H9 (cell line): ENCODE data around the gene LEF1. TPM values are rescaled to one million over a fixed set of nuclear protein-coding genes. Genes with fewer than 3 reads are reported as not detected.

Source experiments
- DNase-seq: peaks from one replicate; pipeline ENCODE4 v3.0.0-alpha.2; 2017
- H2AFZ ChIP-seq: one replicate; pipeline ENCODE4 v1.6.1; 2013; ENCODE audit warnings: mild to moderate bottlenecking, low read length, control low read depth, moderate library complexity
- H2AK5ac ChIP-seq: 2 replicates; pipeline ENCODE4 v1.6.1; 2013; ENCODE audit warnings: low read length, control low read depth, mixed read lengths; ENCODE audit not compliant: insufficient read length
- H2BK120ac ChIP-seq: one replicate; pipeline ENCODE4 v1.6.1; 2013; ENCODE audit warnings: low read depth, mild to moderate bottlenecking, low read length, control low read depth, inconsistent platforms; ENCODE audit not compliant: poor library complexity, severe bottlenecking
- H2BK12ac ChIP-seq: 2 replicates; pipeline ENCODE4 v1.6.1; 2013; ENCODE audit warnings: low read length, control low read depth, mixed read lengths, low read depth; ENCODE audit not compliant: insufficient read length
- H2BK15ac ChIP-seq: 2 replicates; pipeline ENCODE4 v1.6.1; 2013; ENCODE audit warnings: low read depth, low read length, control low read depth
- H2BK20ac ChIP-seq: one replicate; pipeline ENCODE4 v1.6.1; 2013; ENCODE audit warnings: low read depth, mild to moderate bottlenecking, low read length, control low read depth, inconsistent platforms; ENCODE audit not compliant: poor library complexity, severe bottlenecking
- H2BK5ac ChIP-seq: 2 replicates; pipeline ENCODE4 v1.6.1; 2013; ENCODE audit warnings: low read length, control low read depth, mixed read lengths; ENCODE audit not compliant: insufficient read length
- H3K14ac ChIP-seq: 2 replicates; pipeline ENCODE4 v1.6.1; 2013; ENCODE audit warnings: low read length, control low read depth; ENCODE audit not compliant: insufficient read depth
- H3K18ac ChIP-seq: 2 replicates; pipeline ENCODE4 v1.6.1; 2013; ENCODE audit warnings: low read depth, mild to moderate bottlenecking, mixed read lengths, low read length, control low read depth; ENCODE audit not compliant: insufficient read length
- H3K23ac ChIP-seq: 2 replicates; pipeline ENCODE4 v1.6.1; 2013; ENCODE audit warnings: low read length, control low read depth, mixed read lengths, low read depth; ENCODE audit not compliant: insufficient read length
- H3K23me2 ChIP-seq: 2 replicates; pipeline ENCODE4 v1.6.1; 2013; ENCODE audit warnings: low read depth, mild to moderate bottlenecking, mixed read lengths, low read length, control low read depth; ENCODE audit not compliant: insufficient read length, poor library complexity, severe bottlenecking
- H3K27ac ChIP-seq: 2 replicates; pipeline ENCODE4 v1.5.1; 2013; ENCODE audit warnings: low read length, control low read depth, mixed read lengths, low read depth; ENCODE audit not compliant: insufficient read length
- H3K27me3 ChIP-seq: 2 replicates; pipeline ENCODE4 v1.6.1; 2013; ENCODE audit warnings: low read length, control low read depth, inconsistent platforms; ENCODE audit not compliant: insufficient read depth
- H3K4ac ChIP-seq: 2 replicates; pipeline ENCODE4 v1.6.1; 2013; ENCODE audit warnings: low read depth, mild to moderate bottlenecking, control low read depth, inconsistent platforms, low read length, moderate library complexity
- H3K4me1 ChIP-seq: 2 replicates; pipeline ENCODE4 v1.6.1; 2013; ENCODE audit warnings: low read length, control low read depth, inconsistent platforms; ENCODE audit not compliant: insufficient read depth
- H3K4me2 ChIP-seq: 2 replicates; pipeline ENCODE4 v1.6.1; 2013; ENCODE audit warnings: low read length, control low read depth, mixed read lengths; ENCODE audit not compliant: insufficient read length, insufficient read depth
- H3K56ac ChIP-seq: 2 replicates; pipeline ENCODE4 v1.6.1; 2013; ENCODE audit warnings: low read depth, mild to moderate bottlenecking, mixed read lengths, low read length, control low read depth; ENCODE audit not compliant: insufficient read length
- H3K79me1 ChIP-seq: 2 replicates; pipeline ENCODE4 v1.6.1; 2013; ENCODE audit warnings: low read depth, mild to moderate bottlenecking, moderate library complexity, low read length, control low read depth, inconsistent platforms; ENCODE audit not compliant: insufficient read depth, poor library complexity, severe bottlenecking
- H3K79me2 ChIP-seq: 2 replicates; pipeline ENCODE4 v1.6.1; 2013; ENCODE audit warnings: low read length, control low read depth, inconsistent platforms; ENCODE audit not compliant: insufficient read depth
- H3K9ac ChIP-seq: 2 replicates; pipeline ENCODE4 v1.6.1; 2013; ENCODE audit warnings: low read length, control low read depth, mixed read lengths; ENCODE audit not compliant: insufficient read length; ENCODE audit errors: extremely low read depth
- H3K9me3 ChIP-seq: one replicate; pipeline ENCODE4 v1.6.1; 2013; ENCODE audit warnings: low read depth, low read length, inconsistent platforms; ENCODE audit not compliant: control insufficient read depth
- H3T11ph ChIP-seq: one replicate; pipeline ENCODE4 v1.6.1; 2013; ENCODE audit warnings: mild to moderate bottlenecking, low read length, control low read depth, inconsistent platforms
- H4K20me1 ChIP-seq: one replicate; pipeline ENCODE4 v1.6.1; 2013; ENCODE audit not compliant: control insufficient read depth, insufficient read length, insufficient read depth
- H4K5ac ChIP-seq: 2 replicates; pipeline ENCODE4 v1.6.1; 2013; ENCODE audit warnings: low read depth, mild to moderate bottlenecking, mixed read lengths, low read length, control low read depth; ENCODE audit not compliant: insufficient read length
- H4K8ac ChIP-seq: replicated peaks from 2 replicates; pipeline ENCODE4 v1.6.1; 2013; ENCODE audit warnings: low read length, control low read depth, mixed read lengths, low read depth; ENCODE audit not compliant: insufficient read length
- H4K91ac ChIP-seq: 2 replicates; pipeline ENCODE4 v1.6.1; 2013; ENCODE audit warnings: low read depth, mild to moderate bottlenecking, moderate library complexity, mixed read lengths, low read length, control low read depth; ENCODE audit not compliant: insufficient read length
- H3K27ac Mint-ChIP-seq, 3 experiments: 2 replicates in 2 of 3; 3 replicates in 1 of 3; pipeline ENCODE4 v1.8.0; 2020 to 2021; ENCODE audit warnings: mixed read lengths in 3 of 3, mild to moderate bottlenecking in 1 of 3, moderate library complexity in 1 of 3
- H3K27me3 Mint-ChIP-seq: 2 replicates; pipeline ENCODE4 v1.8.0; 2021; ENCODE audit warnings: low read depth, mild to moderate bottlenecking, moderate library complexity, mixed read lengths
- H3K36me3 Mint-ChIP-seq, 3 experiments: 2 replicates in 2 of 3; 3 replicates in 1 of 3; pipeline ENCODE4 v1.8.0; 2020 to 2021; ENCODE audit warnings: low read depth in 3 of 3, mixed read lengths in 3 of 3; ENCODE audit not compliant: insufficient read depth in 1 of 3
- H3K4me1 Mint-ChIP-seq, 2 experiments: 2 replicates each; pipeline ENCODE4 v1.8.0; 2020; ENCODE audit warnings: mixed read lengths in 2 of 2
- H3K4me3 Mint-ChIP-seq, 2 experiments: 2 replicates in 1 of 2; 3 replicates in 1 of 2; pipeline ENCODE4 v1.8.0; 2020 to 2021; ENCODE audit warnings: mild to moderate bottlenecking in 2 of 2, mixed read lengths in 2 of 2, moderate library complexity in 1 of 2
- H3K9me3 Mint-ChIP-seq, 2 experiments: 2 replicates in 1 of 2; 3 replicates in 1 of 2; pipeline ENCODE4 v1.8.0; 2020; ENCODE audit warnings: mild to moderate bottlenecking in 2 of 2, mixed read lengths in 2 of 2, moderate library complexity in 1 of 2
- CTCF ChIP-seq: fragments of 200-600 bp; sonication (generic); conservative IDR thresholded peaks from 3 replicates; pipeline ENCODE4 v1.8.0; 2021; ENCODE audit warnings: antibody characterized with exemption, mild to moderate bottlenecking
- total RNA-seq: library from RNA; stranded (reverse); gene quantifications from 2 replicates; pipeline ENCODE4 v1.2.1, GENCODE V29; 2021

Gene LEF1
- total RNA-seq, 1 experiment from 2014 or later = 2.5 TPM

GRCh38 chr4:108033348-108033747 lies 135.4 kb downstream of the LEF1 start:
- H3K4me1 Mint-ChIP-seq = peaks cover 2 to 6% of the 10 kb centered on the region in 2 experiments; a peak in 1 of 4 replicates
- Histone ChIP-seq H4K91ac (no peak overlapping the region), H2AK5ac (no peak overlapping the region)

More at GRCh38 chr4:108033348-108033747, 135.4 kb downstream of the LEF1 start:
- DNase-seq = no peak
- Histone ChIP-seq H3K18ac (no peak overlapping the region), H3K27me3 (no peaks in the 10 kb centered on the region), H3K9ac (no peak overlapping the region), H2BK5ac (no peak overlapping the region), H2BK12ac (no peak overlapping the region), H2BK20ac (no peak overlapping the region), H3K27ac (no peak overlapping the region), H3T11ph (no peak overlapping the region), H3K4me2 (no peak overlapping the region), H3K23me2 (no peaks in the 10 kb centered on the region), H4K5ac (no peak overlapping the region), H2BK120ac (no peak overlapping the region), H3K56ac (no peak overlapping the region), H3K4ac (no peak overlapping the region), H3K9me3 (no peaks in the 10 kb centered on the region), H2BK15ac (no peak overlapping the region), H2AFZ (no peak overlapping the region), H3K79me2 (no peaks in the 10 kb centered on the region), H3K23ac (no peak overlapping the region), H4K8ac (no peak overlapping the region), H3K79me1 (no peaks in the 10 kb centered on the region), H3K14ac (no peak overlapping the region), H4K20me1 (no peaks in the 10 kb centered on the region), H3K4me1 (no peaks in the 10 kb centered on the region)
- H3K27me3 Mint-ChIP-seq = no peaks in the 10 kb centered on the region
- TF ChIP-seq CTCF = no peak
- H3K4me3 Mint-ChIP-seq = no peak overlapping the region
- H3K36me3 Mint-ChIP-seq = peaks cover 19 to 40% (median 36%) of the 10 kb centered on the region in 3 experiments
- H3K9me3 Mint-ChIP-seq = no peaks in the 10 kb centered on the region
- no peak overlapping the region for H3K27ac Mint-ChIP-seq
